Superior temporal gyrus (tissue), 1 donor: Measurements from ENCODE around the gene ASGR1.
A peak's percentile ranks its signal among the peaks of the same experiment; 100 is the strongest.

Source experiments
- DNase-seq: peaks from one replicate; pipeline ENCODE4 v3.0.0-alpha.2; 2016; ENCODE audit errors: extremely low spot score

ASGR1 gene

DNA sequence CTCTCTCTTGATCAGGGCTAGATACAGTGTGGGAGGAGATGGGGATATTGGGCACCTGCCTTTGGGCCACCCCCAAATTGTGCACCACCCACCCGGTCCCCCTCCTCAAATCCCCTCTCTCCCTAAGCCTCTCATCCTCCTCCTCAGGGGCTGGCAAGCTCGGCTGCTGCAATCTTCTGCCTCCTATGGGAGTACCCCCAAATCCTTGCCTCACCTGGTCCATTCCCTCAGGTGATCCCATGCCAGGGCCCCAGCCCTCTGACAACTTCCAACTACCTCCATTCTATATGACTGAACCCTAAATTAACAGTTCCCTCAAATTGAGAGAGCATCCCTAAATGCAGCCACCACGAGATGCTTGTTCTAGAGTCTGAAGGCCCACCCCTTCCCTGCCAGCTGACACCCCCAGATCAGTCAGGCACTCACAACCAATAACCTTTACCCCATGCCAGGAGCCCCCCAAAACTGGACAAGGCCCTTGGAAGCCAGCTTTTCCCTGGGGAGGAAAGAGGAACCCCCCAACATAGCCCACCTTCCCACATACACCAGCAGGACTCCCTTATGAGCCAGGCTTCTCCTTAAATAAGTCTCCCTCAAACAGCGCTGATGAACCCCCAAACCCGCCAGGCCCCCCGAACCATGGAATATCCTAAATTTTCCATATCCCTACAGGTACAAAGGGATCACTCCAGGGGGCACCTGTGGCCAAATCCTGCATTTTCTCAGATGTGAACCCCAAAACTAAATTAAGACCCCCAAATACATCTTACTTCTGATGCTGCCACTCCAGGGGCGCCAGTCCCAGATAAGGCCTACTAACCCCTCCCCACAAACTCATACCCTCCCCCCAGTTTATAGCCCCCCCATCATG lies 37.3 kb upstream of the ASGR1 start:
- DNase-seq = no peak

DNA sequence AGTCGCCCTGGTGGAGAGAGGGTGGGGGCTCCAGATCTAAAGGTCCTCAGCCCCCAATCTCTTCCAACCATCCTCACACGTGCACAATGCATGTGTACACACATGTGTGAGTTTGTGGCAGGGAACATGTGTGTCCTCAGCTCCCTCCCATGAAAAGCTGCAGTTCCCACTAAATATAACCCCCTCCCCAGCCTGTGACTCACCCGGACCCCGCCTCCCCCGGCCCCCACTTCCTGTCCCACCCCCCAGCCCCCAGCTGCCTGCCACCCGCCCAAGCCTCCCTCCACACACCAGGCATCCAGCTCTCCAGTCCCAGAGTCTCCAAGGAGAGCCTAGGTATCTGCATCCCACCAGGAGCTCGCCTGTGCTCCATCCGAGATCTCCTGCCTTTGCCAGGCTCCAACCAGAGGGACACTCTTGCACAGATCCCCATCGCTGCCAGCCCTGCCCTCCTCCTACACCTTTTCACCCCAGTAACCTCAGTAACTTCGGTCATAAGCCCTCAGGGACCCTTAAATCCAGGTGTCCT lies 36.5 kb upstream of the ASGR1 start:
- DNase-seq = no peak

DNA sequence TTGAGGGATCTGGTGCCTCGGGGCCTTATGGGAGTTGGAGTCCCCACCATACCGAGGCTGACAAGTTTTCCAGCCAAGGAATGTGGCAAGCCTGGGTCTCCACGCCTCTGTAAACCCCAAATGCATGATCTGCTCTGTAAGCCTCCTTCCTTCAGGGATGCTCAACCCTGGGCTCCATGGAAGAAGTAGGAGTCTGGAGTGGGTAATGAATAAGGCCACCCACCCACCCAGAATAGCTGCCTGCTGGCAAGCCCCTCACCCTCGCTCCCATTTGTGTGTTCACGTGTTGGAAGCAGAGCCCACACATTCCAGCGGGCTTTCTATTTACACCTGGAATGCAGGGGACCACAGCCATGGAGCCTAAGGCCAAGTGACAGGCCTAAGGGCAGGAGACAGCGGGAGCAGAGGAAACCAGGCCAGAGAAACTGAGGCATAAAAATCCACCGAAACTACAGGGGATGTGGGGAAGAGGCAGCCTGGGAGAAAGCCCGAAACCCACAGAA lies 36.0 kb upstream of the ASGR1 start:
- no peak for DNase-seq

DNA sequence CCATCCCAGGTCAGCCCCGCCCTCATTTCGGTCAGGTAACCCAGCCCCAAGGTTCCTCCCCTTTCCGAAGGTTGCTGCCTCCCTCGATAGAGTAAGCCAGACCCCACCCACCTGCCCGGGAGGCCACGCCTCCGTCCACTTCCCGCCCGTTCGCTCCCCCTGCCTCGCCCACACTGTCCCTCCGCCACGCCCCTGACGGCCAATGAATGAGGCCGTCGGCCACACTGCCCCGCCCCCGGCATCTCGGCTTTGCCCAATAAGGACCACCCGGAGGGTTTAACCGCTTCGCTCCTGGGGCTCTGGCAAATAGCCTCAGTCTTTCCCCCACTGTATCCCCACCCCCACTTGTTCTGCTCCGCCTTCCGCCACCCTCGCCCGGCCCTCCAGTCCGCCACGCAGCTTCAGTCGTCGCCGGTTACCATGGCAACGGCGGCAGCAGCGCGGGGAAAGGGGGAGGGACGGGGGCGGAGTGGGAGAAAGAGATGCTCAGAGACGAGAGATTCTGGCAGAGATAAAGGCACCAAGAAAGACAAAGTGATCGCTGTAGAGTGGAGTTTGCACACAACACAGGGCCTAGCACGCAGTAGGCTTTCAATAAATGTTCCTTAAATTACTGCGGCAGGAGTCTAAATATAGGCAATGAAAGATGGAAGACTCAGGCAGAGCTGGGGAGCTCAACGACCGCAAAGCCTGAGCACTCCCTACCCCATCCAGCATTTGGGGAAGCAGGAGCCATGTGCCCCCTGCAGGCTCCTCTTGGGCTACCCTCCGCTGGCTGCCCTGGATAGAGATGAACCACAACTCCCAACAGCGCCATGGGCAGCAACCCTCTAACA lies 35.3 kb upstream of the ASGR1 start:
- DNase-seq = peak; percentile 95

DNA sequence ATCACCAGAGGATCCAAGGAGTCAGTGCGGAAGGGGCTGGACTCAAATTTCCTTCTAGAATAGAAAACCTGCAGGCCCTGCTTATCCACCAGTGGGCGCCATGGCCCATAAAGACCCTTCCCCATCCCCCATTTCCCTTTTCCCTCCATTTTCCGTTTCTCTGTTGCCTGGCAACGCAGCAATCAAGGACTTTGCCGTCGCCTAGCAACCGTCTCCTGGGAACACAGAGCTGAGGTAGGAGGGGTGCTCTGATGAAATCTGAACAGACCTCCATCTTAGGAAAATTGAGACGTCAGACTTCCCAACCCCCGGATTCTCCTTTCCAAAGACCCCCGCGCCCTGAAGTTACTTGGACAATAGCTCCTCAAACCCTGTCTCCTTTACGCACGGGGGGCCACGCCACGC lies 34.7 kb upstream of the ASGR1 start:
- DNase-seq = peak; percentile 77

DNA sequence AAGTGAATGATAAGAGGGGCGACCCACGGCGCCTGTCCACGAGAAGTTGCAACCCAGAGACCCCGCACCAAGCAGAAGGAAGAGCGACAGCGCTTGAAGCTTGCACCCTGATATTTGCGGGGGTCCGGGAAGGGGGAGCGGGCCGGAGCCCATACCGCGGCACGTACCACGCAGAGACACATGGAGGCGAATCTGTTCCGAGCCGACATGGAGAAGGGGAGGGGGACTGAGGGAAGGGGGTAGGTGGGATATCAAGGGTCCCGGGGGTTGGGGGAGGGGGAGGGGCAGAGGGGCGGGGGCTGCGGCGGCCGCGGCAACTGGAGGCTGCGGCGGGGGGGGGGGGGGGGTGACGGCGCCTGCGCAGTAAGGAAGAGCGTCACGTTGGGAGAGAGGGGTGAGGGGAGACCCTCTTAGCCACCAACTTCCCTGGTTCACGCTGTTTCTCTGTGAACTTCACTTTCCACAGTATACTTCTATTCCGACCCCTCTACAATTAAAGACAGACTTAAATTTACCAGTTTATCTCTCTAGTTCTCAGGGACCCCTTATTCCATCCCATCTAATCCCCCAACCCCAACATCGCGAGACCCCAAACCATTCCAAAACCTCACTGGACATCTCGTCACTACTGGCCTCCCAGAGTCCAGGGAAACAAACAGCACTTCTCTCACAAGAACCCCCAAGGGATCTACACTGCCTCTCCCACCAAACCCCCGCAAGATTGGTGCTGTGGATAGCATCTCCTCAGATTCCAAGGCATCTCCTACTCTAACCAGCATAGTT lies 32.5 kb upstream of the ASGR1 start:
- no peak for DNase-seq

DNA sequence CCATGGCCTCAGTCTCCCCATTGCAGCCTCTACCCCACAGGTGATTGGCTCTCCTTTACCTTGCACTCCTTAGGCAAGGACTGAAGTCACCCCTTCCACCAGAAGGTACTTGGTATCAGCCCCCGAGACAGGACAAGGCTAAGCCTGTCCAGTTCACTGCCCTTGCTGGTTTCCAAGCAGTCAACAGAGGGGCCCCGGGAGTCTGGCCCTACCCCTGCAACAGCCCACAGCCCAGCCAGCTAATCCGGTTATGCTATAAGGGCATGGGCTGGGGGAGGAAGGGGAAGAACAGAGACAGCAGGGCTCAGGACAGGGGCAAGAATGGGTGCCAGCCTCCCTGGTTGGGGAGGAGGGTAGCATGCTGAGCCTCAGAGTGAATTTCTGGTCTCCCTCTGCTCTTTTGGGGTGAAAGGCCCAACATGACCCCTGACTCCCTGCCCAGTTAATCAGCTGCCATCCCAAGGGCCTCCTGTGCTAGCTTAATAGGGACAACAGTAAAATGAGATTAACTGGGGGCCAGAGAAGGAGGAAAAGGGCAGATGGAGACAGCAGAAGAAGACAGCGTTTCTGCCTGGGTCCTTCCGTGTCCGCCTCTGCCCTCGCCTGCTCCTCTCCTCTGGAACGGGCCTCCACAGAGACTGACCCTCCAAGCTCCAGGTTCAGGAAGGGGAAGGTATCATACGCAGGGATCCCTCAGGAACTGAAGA lies 29.7 kb upstream of the ASGR1 start:
- DNase-seq = no peak

DNA sequence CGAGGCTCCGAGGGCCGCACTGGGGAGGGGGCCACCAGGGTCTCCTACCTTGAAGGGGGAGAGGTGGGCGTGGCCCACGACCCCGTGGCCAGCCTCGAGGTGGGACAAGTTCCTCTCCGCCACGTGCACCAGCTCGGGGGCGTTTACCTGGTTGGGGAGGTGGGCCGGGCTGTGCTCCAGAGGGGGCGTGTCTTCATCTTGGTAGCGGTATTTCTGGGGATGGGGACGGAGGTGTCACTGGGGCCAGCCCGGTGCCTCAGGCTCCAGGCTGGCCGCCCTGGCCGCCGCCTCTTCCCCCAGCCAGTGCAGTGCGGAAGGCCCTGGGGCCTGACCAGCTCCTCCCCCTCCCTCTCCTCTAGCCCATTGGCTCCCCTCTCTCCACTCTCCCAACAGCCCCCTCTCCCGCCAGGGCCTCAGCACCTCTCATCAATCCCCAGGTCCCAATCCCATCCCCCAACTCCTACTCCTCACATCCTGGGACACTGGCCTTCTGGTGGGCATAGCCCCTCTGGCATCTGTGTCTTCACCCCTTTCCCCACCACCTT lies 28.9 kb upstream of the ASGR1 start:
- DNase-seq = no peak

DNA sequence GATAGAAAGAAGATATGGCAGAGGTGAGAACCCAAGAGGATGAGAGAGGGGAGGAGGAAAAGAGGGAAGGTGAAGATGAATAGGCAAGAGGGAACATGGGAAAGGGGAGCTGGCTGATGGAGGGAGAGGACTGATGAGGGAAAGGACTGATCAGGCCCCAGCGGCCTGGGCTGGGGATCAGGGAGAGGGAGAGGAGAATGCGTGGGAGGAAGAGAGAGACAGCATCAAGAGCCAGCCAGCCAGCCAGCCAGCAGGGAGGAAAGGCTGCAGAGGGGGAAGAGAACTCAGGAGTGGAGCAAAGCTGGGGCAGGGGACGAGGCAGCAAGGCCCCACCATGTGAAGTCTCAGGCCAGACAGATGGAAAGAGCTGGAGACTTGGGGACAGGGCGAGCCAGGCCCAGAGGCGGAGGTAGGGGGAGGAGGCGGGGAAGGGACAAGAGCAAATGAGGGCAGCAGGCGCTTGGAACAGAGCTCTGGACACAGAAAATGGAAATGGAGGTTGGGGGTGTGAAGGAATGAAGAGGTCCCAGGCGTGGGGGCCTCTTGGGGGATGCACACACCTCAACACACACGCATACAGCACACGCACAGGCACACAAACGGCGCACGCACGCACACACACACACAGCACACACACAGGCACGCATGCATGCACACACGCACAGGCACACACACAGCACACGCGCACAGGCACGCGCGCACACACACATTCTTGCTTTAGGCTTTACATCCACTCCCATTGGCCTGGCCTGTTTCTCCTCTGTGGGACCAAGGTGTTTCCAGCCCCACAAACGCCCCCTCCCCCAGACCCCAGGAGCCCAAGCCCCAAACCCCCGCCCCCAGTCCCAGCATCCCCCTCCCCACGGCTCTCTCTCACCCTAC lies 28.2 kb upstream of the ASGR1 start:
- DNase-seq = no peak

DNA sequence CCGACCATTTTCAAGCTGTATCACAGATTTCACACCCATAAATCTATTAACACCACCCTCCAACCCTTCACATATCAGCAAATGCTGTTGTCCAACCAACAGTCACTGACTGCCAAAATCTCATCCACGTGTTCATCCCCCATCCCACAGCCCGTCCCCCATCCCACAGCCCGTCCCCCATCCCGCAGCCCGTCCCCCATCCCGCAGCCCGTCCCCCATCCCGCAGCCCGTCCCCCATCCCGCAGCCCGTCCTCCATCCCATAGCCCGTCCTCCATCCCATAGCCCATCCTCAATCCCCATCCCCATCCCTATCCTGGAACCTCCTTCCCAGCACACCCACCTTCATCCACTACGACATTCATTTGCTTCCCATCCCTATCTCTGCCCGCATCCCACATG lies 26.4 kb upstream of the ASGR1 start:
- DNase-seq = no peak

DNA sequence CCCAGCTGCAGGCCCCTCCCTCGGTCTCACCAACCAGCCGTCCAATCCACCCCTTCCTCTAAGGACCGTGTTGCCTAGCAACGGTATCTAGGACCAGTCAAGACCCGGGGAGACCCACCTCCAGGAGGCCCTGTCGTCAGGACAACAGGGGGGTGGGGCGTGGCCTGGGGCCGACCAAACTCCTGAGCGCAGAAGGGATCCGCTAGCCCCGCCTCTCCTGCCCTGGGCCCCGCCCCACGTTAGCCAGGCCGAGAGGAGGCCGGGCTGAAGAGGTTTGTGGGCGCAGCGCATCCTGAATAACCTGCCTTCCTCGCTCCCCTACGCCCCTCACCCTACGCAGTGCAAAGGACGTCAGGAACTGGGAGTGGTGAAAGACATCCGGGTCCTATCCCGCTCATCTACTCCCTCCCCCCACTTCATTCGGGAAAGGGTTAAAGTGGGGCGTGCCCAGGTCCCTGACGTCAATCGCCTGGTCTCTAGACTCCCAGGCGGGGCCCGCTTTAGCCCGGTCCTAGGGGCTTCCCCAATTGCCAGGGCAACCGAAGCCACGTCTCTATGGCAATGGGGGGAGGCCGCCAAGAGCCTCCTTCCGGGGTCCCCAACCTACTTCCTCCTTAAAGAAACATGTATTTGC lies 25.8 kb upstream of the ASGR1 start:
- DNase-seq = peak; percentile 86

DNA sequence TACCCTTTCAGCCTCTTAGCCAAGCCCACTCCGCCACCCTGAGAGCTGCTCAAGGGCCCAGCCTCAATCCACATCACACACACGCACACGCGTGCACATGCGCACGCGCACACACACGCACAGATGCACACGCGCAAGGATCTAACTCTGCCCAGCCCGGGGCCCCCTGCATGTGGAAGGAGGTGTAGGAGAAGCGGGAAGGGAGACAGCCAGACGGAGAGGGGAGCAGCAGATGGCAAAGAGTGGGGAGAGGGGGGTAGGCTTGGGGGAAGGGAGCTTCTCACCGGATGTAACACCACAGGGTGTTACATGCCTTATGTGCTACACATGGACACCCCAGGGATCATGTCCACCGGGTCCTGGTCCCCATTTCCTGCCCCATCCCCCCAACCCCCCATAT lies 25.2 kb upstream of the ASGR1 start:
- DNase-seq = no peak

DNA sequence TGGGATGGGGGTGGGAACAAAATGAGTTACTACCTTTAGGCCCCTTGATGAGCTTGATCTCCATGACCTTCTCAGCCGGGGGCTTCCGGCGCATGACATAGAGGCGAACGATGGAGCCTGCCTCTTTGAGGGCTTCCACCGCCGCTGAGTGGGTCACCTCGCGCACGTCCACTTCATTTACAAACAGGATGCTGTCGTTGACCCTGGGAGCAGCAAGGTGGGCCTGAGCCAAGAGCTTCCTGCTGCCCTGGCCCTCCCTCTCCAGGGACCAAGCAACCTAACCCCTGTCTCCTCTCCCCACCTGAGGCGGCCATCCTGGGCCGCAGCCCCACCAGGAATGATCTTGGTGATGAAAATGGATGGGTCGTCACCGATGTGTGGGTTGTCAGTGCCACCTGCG lies 24.2 kb upstream of the ASGR1 start:
- no peak for DNase-seq

DNA sequence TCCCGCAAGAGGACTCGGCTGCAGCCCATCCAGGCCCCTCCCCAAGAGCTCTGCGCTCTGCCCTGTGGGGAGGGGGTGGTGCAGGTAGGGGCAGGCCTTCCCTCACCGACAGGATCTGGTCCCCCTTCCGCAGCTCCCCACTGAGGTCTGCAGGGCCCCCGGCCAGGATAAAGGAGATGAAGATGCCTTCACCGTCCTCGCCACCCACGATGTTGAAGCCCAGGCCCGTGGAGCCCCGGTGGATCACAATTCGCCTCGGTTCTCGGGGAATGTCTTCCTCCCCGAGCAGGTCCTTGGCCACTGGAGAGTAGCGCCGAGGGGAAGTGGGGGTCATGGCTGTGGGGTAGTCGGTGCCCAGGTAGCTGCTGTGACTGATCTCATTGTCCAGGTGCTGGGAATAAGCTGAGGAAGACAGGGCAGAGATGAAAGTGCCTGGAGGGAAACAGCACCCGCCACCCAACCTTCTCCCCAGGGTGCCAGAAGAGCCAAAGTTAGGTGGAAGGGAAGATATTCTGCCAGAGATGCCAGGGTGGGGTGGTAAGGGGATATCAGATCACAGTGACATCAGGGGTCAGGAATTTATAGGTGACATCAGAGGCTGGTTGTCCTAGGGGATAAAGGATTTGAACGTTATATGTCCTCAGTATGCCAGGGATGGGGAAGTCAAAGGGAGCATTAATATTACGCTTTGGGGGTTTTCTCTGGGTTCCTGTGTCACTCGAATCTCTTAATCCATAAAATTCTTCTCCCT lies 17.7 kb upstream of the ASGR1 start:
- no peak for DNase-seq

DNA sequence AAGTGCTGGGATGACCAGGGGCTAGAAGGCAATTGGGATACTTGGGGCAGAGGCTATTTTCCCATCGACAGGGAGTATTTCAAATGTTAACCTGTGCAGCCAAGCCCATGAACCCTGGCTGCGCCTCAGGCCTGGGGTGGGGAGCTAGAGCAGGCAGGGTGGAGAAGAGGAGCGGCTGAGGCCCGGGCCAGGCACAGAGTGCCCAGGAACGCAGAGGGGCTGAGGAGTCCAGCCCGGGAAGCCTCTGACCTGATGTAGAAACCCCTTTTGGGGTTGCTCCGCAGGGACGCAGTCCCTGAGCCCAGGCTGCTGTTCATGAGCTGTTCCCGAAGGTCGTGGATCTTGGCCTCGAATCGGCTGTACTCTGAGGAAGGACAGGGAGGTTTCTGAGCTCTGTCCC lies 16.8 kb upstream of the ASGR1 start:
- DNase-seq = no peak

DNA sequence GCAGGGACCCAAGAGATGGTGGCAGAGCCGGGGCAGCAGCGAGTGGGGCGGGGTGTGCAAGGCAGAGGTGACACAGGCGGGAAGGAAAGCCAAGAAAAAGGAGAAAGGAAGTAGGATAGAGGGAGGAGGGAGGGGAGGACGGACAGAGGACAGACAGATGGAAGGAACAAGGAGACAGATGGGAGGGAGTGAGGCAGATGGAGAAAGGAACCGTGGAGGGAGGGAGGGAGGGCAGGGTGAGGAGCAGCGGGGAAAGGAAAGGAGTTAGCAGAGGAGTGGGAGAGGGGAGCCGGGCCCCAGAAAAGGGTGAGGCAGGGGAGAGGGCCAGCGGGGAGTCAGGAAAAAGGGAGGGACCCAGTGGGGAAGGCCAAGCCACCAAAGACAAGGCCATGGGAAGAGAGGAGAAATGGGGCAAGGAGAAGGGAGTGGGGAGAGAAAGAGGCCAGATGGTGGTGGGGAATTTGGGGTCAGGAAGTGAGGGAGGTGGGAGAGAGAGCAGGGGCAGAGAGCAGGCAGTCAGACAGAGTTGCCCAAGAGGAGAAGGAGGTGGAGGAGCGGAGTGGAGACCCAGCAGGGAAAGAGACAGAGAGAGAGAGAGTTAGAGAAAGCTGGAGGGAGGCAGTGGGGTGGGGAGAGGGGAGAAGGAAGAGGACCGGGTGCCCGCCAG lies 13.2 kb upstream of the ASGR1 start:
- no peak for DNase-seq

DNA sequence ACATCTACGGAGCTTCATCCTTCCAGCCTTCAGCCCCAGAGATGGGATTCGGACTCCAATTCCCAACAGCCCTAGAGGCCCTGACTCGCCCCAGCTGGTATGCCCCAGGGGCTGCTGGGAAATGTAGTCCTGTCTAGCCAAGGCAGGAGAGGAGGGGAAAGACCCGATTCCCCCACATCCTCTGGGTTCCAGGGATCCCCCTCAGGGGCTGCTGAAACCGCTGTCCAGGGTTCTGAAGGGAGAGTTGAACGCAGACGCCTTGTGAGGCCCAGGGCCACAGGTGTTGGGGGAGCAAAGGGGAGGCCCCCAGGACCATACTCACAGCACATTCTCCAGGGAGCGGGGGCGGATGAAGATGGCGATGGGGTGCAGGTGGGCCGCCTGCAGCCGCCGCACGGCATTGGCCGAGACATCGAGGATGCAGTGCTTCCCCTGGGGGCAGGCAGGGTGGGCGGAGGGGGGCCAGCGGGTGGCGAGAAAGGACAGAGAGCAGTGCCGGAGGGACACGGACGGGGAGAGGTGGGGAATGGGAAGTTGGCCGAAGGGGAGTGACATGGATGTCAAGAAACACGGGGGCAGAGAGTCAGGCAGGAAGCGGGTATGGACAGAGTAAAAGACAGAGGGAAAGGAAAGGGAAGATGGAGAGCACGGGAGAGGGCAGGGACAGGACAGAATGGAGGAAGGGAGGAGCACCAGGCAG lies 12.6 kb upstream of the ASGR1 start:
- DNase-seq = peak; percentile 66
